ENCODE results near the gene DDX46.
"Not testable (repeated sequence)": the region's sequence is repeated elsewhere in the genome, so short reads cannot be mapped to it uniquely, and the experiment has no call there.

Gene DDX46

DNA sequence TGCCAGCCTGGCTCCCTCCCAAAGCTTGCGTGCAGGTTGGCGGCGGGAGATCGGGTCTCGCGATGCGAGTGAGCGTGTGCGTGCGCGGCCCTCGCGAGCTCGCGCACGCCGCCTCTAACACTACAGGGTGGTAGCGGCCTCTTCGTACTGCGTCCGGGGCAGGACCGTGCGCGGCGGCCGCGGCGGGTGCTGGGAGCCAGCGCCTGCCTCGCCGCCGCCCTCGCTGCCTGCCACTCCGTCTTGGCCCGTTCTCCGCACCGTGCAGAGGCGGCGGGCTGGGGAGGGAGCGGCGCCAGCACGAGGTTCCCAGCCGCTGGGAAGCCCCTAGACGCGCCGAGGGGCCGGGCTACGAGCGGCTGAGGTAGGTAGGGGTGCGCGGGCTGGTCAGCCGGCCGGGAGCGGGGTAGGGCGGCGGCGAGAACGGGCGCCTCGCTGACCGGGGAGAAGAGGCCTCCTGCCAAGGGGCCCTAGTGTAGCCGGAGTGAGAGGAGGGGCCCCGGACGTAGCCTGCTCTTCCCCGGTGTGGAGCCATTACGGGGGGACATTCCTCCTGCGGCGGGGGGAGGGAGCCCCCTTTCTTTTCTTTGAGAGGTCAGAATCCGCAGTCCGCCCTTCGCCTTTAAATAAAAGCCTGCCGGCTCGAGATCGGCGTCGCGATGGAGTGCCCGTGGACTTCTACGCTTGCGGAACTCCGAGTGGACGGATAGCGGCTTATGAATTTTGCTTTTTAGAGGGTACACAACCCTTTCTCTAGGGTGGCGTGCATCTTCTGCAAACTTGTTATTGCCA lies 87.5 kb downstream of the DDX46 start, which contains the start of gene C5orf24:
TSS of gene C5orf24 (plus strand) at position 117 of the 789 bp plus-strand sequence. CDS start 8,933 bp downstream, outside the sequence.
- peak; percentile 95 for DNase-seq

DNA sequence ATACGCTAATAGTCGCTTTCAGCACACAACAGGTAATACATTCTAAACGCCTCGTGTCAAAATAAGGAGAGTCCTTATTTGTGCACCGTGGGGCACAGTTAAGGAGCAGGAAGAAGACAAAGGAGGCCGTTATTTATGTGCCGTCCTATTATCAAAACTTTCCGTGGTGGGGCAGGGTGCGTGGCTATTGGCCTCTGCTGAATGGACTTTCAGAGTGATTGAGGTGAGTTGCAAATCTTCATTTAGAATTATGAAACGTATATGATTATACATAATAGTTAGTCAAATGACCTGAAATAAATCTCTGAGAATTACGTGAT lies 88.0 kb downstream of the DDX46 start:
- no peak for DNase-seq

DNA sequence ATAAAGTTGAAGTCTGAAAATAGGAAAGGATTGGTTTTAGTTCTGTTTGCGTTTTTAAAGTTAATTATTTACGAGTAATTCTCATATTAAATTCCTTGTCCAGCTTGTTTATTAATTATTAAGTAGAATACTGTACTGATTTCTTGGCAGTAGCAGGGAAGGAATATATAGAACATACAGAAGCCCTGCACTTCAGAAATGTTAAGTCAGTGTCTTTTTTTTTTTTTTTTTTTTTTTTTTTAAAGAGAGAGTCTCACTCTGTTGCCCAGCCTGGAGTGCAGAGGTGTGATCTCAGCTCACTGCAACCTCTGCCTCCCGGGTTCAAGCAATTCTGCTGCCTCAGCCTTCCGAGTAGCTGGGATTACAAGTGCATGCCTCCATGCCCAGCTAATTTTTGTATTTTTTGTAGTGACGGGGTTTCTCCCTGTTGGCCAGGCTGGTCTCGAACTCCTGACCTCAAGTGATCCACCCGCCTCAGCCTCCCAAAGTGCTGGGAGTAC lies 90.9 kb downstream of the DDX46 start:
- DNase-seq, result not testable (repeated sequence)

DNA sequence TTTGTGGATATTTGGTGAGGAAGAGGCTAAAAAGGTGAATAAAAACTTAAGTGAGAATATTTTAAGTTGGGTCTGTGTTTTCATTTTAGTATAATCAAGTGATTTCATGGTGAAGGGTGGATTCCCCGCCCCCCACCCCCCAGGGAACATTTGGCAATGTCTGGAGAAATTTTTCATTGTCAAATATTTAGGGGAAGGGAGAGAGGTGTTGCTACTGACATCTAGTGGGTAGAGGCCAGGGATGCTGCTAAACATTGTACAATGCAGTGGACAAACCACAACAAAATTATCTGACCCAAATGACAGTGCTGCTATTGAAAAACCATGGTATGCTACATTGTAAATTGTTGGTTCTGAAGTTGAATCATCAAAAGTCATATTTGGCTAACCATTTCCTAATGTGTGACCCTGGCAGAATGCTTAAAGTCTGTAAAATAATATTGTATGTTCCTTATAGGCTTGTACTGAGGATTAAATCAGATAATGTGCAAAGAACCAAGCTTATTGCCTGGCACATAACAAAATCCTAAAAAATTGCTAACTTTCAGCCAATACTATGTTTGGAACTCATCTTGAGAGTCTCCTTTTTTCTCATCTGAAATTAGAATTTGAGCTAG lies 92.8 kb downstream of the DDX46 start:
- DNase-seq, result no peak

DNA sequence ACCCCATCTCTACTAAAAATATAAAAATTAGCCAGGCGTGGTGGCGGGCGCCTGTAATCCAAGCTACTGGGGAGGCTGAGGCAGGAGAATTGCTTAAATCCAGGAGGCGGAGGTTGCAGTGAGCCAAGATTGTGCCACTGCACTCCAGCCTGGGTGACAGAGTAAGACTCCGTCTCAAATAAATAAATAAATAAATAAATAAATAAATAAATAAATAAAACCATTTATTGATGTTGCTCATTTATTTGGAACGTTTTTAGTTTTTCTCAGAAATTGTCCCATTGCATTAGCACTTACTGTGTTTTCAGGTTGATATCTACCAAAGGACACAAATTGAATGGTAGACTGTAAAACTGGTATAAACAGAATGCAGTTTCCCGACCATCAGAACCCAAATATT lies 97.9 kb downstream of the DDX46 start:
- DNase-seq, result peak; percentile 13

DNA sequence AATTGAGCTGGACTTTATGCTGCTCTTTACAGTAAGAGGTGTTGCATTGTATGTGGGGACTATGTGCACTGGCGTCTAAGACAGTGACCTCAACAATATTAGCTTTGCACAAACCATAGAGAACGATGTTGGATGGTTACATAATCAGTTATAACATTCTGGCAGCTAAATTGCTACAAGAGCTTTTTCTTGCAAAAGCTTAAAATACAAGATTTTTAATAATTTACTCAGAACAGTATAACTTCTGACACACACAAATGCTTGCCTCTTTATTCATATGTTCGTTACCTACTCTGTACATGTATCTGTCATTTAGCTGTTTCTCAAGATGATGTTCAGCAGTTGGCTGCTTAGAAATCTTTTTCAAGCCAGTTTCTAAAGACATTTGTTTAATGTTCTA lies 98.8 kb downstream of the DDX46 start:
- no peak for DNase-seq

DNA sequence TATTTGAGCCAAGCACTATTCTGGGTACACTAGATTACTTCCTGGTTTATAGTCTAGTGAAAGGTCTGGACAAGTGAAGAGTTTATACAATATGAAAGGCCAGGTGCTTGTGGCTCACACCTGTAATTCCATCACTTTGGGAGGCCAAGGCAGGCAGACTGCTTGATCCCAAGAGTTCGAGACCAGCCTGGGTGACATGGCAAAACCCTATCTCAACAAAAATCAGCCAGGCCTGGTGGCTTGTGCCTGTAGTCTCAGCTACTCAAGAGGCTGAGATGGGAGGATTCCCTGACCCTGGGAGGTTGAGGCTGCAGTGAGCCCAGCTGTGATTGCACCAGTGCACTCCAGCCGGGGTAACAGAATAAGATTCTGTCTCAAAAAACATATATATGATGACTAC lies 106.1 kb downstream of the DDX46 start:
- DNase-seq, result peak; percentile 42

DNA sequence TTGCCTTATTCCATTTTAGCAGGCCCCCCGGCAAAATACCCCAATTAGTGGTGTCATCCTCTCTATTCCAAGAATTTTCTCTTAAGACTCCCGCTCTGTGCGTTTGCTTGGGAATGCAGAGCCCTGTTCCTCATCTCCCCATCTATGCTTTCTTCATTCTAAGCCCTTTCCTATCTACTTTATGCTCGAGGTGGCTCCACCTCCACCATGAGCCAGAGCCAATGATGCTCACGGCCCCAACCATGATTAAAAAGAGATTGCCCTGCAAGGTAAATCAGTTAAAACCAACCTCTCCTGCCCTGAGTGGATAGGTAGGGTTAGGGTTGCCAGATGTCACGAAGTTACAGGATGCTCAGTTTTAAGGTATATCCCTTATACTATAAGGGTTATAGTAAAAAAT lies 114.9 kb downstream of the DDX46 start:
- peak; percentile 60 for DNase-seq

DNA sequence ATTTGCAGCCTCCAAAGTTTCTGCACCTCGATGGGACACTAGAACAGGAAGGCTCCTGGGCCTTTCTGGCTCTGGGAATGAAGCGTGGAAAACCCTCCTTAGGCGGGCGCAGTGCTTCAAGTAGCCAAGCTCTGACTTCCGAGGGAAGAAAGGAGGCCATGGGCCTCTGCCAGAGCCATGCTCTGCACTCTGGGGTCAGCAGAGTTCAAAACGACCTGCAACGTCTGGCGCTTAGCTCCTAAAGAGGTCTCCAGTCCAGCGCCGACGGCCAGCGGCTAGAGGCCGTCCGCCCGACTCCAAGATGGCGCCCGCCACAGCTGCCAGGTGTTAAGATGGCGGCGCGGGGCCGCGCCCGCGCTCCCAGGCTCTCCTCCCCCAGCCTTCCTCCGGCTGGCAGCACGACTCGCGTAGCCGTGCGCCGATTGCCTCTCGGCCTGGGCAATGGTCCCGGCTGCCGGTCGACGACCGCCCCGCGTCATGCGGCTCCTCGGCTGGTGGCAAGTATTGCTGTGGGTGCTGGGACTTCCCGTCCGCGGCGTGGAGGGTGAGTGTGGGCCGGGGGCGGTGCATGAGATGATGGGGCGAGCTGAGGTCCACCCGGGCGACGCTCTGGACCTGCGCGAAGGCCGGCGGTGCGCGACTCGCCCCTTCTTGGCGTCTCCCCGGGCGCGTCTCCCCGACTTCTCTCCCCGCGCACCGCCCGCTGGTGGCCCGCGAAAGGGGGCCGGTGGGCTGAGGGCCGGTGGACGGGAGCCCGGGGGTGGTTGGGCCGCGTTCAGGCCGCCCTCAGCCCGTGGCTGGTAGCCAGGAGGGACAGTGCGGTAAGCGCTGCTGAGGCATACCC lies 115.6 kb downstream of the DDX46 start, which contains the start of gene TXNDC15:
TSS of gene TXNDC15 (plus strand) at position 385 of the 844 bp plus-strand sequence. CDS start at position 442, 57 bp downstream.
- peak; percentile 93 for DNase-seq

DNA sequence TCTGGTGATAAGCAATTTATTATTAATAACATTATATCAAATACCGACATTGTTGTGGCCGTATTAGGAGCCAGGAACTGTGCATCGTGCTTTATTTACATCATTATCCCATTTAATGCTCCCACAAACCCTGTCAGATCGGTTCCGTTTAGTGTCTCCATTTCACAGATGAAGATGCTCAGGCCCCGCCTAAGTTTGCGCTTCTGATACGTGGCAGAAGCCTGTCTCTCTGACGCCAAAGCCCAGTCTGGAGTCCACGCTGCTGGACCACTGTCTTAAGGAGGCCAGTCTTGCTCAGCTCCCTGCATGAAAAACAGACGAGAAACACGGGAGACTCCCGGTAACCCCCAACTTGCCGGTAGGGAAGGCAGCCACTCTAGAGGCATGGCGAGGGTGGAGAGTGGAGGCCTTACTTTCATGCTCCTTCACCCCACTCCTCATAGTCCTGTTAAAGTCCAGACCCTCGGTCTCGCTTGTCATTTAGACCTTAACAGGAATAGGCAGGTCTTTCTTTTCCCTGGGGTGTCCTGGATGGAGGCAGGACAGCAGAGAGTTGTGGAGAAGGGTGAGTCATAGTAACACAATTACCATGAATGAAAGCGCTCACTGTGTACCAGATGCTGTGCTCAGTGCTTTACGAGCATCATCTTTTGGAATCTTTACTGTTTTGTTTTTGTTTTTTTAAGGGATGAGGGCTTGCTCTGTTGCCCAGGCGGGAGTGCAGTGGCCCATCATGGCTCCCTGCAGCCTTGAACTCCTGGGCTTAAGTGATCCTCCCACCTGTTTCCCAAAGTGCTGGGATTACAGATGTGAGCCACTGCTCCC lies 116.5 kb downstream of the DDX46 start:
- peak; percentile 79 for DNase-seq

DNA sequence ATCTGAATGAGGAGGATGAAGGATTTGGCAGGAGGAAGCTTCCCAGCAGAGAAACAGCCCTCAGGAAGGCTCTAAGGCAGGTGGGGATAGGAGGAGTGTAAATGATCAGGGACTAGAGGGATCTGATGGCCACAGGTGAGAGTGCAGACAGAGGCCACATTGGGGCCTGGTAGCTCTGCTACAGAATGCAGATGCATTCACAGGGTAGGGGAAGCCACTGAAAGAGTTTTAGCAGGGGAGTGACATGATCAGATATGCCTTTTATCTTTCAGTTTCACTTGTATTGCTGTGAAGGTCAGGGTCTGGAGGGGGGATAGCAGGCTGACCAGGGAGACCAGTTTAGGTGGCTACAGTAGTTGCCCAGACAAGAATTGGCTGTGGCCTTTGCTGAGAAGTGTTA lies 118.6 kb downstream of the DDX46 start:
- no peak for DNase-seq

DNA sequence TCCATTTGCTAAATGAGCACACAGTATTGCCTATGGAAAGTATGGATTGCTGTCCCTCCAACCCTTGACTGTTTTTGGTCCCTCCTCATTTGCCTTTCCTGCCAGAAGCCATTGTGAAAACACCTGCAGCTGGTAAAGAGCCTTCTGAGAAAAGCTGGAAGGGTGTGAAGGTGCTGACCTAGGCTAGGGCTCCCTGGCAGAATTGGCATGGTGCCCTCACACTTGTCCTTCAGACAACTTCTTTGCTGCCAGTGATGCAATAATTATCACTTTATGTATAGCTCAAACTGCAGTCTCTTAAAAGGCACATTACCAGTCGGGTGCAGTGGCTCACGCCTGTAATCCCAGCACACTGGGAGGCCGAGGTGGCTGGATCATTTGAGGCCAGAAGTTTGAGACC lies 119.8 kb downstream of the DDX46 start:
- no peak for DNase-seq

DNA sequence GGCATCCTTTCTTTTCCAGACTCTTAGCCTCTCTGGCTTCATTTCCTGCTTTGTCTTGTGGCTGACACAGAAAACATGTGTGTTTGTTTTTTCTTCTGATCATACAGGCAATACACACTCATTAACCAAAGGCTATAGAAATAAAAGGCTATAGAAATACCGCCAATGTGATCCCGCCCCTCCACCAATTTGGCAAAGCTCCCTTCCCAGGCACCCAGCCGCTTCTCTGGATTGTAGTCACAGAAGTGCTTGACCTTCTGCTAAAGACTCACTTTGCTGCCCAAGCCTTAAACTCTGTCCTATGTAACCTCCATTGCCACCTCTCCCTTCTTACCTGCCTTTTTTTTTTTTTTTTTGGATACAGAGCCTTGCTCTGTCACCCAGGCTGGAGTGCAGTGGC lies 120.9 kb downstream of the DDX46 start:
- no peak for DNase-seq

Measured in activated CD8-positive, alpha-beta memory T cell treated with anti-CD3 and anti-CD28 coated beads for 24 hours (primary cell).